DND-41 (cell line): ENCODE measurements around the gene DNAJB13.

ENCODE experiments used
- CTCF ChIP-seq: IDR thresholded peaks from 2 replicates; pipeline ENCODE4 v1.5.1; 2012; ENCODE audit warnings: borderline replicate concordance, low read length, moderate library complexity, mild to moderate bottlenecking; ENCODE audit not compliant: poor library complexity, severe bottlenecking; ENCODE audit errors: extremely low read depth
- EZH2 ChIP-seq: IDR thresholded peaks from 3 replicates; pipeline ENCODE4 v1.6.1; 2012; ENCODE audit warnings: borderline replicate concordance, low read depth, mild to moderate bottlenecking, moderate library complexity, low read length, inconsistent platforms; ENCODE audit not compliant: severe bottlenecking

GRCh38 chr11:73945396-73945795 is 5.4 kb upstream of the DNAJB13 start:
- TF ChIP-seq CTCF (no peak), EZH2 (no peak)
